ENCODE results near the gene CAMK2G.

CAMK2G gene

GRCh38 chr10:73867126-73867807 is 7.1 kb downstream of the CAMK2G start:
- Histone ChIP-seq H3K9me3 (no peaks in the 10 kb centered on the region), H3K4me3 (ENCODE audit: low read depth, low read length) (no peak overlapping the region), H3K36me3 (peaks cover 23% of the 10 kb centered on the region)

GRCh38 chr10:73866621-73867020 is 7.7 kb downstream of the CAMK2G start:
- peaks cover 23% of the 10 kb centered on the region for H3K36me3 ChIP-seq
- no peak for DNase-seq
- H3K9me3 ChIP-seq = no peaks in the 10 kb centered on the region
- H3K4me3 ChIP-seq (ENCODE audit: low read depth, low read length) = no peak overlapping the region
- peaks cover 2% of the 10 kb centered on the region for H3K4me1 ChIP-seq
- no peaks in the 10 kb centered on the region for H3K27me3 ChIP-seq
- TF ChIP-seq CTCF (IDR thresholded peaks at IDR 0.05; ENCODE audit: low read depth, low read length) = no peak

More at GRCh38 chr10:73867126-73867807, 7.1 kb downstream of the CAMK2G start:
- TF ChIP-seq CTCF (IDR thresholded peaks at IDR 0.05; ENCODE audit: low read depth, low read length) = no peak
- peaks cover 6% of the 10 kb centered on the region for H3K4me1 ChIP-seq
- H3K27me3 ChIP-seq = no peaks in the 10 kb centered on the region
- no peak for DNase-seq

- Histone ChIP-seq H3K36me3 (peaks cover 17% of the 10 kb centered on the region), H3K4me1 (no peaks in the 10 kb centered on the region), H3K9me3 (no peaks in the 10 kb centered on the region), H3K4me3 (ENCODE audit: low read depth, low read length) (no peak overlapping the region), H3K27me3 (no peaks in the 10 kb centered on the region)
- no peak for TF ChIP-seq CTCF (IDR thresholded peaks at IDR 0.05; ENCODE audit: low read depth, low read length)
- no peak for DNase-seq
Observed at GRCh38 chr10:73865459-73866442, 8.6 kb downstream of the CAMK2G start.

DNA sequence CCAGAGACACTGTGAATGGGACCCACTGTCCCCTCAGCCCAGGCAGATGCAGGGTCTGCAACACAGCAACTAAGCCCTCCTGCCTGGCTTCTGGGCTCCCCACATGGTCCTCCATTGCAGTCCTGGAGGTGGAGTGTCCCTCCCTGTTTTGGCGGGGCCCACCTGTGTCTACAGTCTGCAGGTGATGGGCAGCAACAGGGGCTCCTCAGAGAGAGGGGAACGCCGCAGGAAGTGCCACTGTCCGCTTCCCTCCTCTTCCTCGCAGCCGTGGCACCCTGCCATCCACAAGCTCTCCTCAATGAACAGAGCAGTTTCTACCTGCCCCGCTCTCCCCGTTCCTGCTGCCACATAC is 9.3 kb downstream of the CAMK2G start:
- no peak for TF ChIP-seq CTCF (IDR thresholded peaks at IDR 0.05; ENCODE audit: low read depth, low read length)
- DNase-seq = no peak
- Histone ChIP-seq H3K36me3 (peaks cover 11% of the 10 kb centered on the region), H3K27me3 (no peaks in the 10 kb centered on the region), H3K9me3 (no peaks in the 10 kb centered on the region), H3K4me3 (ENCODE audit: low read depth, low read length) (no peak overlapping the region), H3K4me1 (no peaks in the 10 kb centered on the region)

GRCh38 chr10:73864229-73864628 is 10.1 kb downstream of the CAMK2G start:
- peaks cover 10% of the 10 kb centered on the region for H3K36me3 ChIP-seq
- H3K27me3 ChIP-seq = no peaks in the 10 kb centered on the region
- no peak for DNase-seq
- no peak for TF ChIP-seq CTCF (IDR thresholded peaks at IDR 0.05; ENCODE audit: low read depth, low read length)
- H3K4me3 ChIP-seq (ENCODE audit: low read depth, low read length) = no peak overlapping the region
- H3K4me1 ChIP-seq = no peaks in the 10 kb centered on the region
- no peaks in the 10 kb centered on the region for H3K9me3 ChIP-seq

All from BE2C (cell line).